OCI-LY3 (cell line): ENCODE data around the gene TTLL8.

Experiments used
- CTCF ChIP-seq: fragments of 200-600, 300-600 bp; sonication (generic); IDR thresholded peaks from 2 replicates; pipeline ENCODE4 v1.5.1; 2014; ENCODE audit warnings: antibody characterized with exemption, low read length, low read depth
- EZH2phosphoT487 ChIP-seq: fragments of 200-600 bp; shearing (Covaris generic); IDR thresholded peaks from 2 replicates; pipeline ENCODE4 v1.6.1; 2018; ENCODE audit warnings: antibody characterized with exemption, mixed run types, low read depth

DNA sequence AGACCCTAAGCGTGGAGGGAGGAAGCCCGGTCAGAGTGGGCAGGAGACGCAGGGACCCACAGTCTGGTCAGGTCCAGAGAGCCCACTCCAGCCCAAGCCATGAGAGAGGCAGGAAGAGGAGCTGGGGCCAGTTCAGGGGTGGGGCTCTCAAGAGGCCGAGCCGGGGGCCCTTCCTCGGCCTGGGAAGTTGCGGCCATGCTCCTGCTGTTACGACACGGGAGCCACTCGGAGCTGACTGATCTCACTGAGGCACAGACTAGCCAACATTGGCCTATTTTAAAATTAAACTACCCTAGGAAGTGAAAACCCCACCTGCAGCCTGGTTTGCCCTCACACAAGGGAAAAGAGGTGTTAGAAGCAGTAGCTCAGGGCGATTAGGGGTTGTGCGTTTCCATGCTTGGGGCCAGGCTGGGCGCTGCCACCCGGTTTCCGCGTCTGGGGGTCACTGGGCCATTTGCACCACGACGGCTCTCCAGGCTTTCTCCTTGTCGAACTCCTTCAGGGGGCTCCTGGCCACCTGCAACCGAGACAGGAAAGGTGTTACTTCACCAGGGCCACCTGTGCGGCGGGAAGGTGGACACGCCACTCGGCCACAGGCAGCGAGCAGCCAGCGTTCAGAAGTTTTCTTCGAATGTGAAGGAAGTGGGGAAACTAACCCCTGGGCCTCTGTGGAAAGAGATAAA, 3.2 kb upstream of the TTLL8 start:
- TF ChIP-seq CTCF = no peak
- TF ChIP-seq EZH2phosphoT487 = no peak
